NCI-H526 (cell line): ENCODE results near the gene ANO3.
"Not testable (repeated sequence)": the region's sequence is repeated elsewhere in the genome, so short reads cannot be mapped to it uniquely, and the experiment has no call there.

Experiments used
- DNase-seq, 2 experiments: peaks; one replicate each; lab custom pipeline; 2025; lab: John Stamatoyannopoulos, UW

The ANO3 gene

DNA sequence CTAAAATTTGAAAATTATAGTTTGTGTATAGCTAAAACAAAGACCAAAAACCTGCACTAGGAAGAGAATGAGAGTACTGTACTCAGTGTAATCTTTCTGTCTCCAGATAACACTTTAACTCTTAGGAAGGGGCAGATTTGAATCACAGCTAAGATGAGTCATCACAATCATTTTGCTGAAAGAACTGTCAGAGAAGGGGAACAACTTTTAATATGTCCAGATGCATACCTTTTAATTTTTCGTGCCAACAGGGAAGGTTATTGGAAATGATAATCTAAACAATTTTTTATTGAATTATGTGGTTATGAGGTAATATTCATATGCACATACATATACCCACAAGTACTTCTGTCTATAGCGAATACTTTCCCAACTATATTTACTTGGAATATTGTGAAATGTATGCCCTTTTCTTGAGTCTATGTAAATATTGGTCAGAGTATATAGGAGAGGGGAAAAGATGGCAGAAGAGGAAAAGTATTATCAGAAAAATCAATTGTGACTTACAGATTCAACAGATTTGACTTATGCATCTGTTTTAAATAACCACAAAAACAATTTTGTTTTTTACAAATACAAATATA lies 291.2 kb downstream of the ANO3 start:
- DNase-seq, result no peak

DNA sequence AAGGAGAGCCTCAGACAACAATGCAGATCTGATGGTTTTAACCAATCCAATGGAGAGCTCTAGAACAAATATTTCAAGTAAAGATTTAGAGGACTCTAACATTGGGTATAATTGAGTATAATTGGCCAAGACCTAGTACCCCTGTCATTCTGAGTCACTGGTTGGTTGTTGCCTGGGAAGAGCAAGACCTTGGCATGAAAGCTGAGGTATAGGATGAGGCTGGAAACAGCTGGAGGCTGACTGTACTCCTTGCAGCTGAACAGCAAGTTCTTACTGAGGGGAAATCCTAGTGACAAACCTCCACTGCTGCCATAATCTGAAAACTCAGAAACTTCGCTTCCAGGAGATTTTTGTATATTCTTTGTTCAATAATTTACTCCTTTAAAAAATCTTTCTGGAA lies 294.4 kb downstream of the ANO3 start:
- DNase-seq, result no peak

DNA sequence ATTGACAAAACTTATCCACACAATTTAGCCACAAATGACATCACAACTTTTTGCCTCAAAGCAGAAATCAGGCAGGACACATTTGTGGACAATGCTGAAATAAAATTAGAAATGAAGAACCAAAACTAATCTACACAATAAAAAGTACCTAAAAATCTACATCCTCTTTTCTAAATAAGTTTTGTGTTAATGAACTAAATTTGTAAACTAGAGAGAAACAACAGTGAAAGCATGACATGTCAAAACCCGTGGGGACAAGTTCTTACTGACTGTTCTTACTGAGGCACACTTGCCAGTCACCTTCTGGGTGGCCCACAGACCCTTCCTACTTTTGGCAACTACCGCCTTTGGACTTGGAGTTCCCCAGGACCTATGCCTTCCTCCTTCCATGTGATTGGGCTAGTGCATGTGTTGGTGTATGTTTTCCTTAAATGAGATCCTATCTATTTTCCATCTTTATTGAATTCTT lies 300.8 kb downstream of the ANO3 start:
- DNase-seq, result no peak

DNA sequence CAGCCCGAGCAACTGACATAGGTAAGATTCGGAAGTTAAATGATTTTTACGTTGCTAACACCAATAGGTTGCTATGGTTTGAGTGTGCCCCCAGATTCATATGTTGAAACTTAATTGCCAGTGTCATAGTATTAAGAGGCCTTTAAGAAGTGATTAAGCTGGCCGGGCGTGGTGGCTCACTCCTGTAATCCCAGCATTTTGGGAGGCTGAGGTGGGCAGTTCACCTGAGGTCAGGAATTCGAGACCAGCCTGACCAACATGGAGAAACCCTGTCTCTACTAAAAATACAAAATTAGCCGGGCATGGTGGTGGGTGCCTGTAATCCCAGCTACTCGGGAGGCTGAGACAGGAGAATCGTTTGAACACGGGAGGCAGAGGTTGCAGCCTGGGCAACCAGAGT lies 311.4 kb downstream of the ANO3 start:
- not testable (repeated sequence) for DNase-seq

DNA sequence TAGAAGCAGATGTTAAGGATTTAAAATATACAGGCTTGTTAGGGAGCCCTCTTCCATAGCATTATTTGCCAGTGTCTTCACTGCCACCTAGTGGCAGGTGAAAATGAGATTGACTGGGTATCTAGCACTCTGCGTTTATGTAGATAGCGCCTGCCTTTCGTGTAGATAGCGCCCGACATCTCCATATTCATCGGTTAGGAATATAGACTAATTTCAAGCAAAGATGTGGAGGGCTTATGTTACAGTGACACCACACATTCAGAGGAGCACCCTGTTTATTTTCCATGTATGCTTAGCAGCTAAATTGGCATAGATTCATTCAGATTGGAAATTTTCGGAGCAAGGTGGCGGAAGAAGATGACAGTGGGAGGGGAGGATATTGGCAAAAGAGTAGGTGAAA lies 318.0 kb downstream of the ANO3 start:
- peak; percentile 56 to 87 for DNase-seq

DNA sequence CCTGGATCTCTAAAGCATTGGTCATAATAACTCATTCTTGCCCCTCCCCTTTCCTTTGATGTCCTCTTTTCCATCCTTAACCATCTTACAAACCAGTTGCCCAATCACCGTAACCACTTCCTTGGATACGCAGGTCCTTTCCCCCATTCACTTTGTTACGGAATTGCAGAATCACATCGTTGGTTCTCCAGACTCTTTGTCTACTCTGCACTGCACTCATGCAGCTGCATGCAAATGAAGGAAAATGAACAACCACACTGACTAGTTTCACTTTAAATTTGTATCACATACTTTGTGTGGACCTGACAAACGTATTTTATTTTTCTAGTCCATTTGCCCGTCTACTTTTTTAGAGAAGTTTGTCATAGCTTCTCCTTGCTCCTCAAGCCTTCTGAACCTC lies 320.0 kb downstream of the ANO3 start:
- DNase-seq, result peak; percentile 94 to 97

DNA sequence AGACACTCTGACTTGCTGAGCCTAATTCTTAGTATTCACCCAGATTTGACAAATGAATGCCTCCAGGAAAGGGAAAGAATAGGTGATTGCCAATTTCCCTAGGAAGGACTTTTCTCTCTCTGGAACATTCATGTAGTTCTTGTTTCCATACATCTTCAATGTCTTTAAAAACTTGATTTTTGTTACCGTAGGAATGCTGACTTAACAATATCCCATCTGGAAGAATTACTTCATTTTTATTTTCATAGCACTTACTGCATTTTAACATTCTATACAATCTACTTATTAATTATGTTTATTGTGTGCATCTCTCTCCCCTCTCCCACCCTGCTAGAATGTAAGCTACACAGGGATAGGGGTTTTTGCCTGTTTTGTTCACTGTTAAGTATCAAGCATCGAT lies 323.4 kb downstream of the ANO3 start:
- DNase-seq, result no peak

DNA sequence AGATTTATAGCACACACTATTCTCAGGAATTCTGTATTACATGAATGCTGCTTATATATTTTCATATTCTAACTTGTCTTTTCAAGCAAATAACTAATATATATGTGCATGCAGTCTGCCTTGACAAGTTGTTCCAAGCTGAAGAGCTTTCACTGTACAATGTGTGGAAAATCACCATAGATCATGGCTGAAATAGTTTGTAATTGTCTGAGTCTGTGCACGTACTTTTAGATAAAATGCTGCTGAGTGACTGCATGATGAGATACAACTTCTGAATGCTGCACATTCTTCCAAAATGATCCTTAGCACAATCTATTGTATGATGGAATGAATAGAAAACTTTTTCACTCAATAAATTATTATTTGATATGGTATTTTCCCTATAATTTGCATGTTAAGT lies 331.0 kb downstream of the ANO3 start:
- DNase-seq, result no peak

DNA sequence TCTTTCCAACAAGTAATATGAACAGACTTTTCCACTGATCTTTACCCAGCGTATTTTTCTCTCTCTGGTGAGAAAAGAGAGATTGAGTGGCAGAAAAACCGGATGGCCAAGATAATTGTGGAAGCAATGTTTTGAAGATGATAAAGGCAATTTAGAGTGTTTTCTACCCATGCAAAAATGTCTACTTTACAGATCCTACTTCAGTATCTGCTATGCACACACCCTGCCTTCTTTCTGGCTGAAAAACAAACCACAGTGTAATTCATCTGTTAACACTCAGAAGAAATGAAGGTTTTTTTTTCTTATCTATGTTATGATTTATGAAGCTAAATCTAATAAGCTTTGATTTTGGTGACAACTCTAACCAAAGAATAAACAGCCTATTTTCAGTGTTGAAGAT lies 333.1 kb downstream of the ANO3 start:
- no peak for DNase-seq

DNA sequence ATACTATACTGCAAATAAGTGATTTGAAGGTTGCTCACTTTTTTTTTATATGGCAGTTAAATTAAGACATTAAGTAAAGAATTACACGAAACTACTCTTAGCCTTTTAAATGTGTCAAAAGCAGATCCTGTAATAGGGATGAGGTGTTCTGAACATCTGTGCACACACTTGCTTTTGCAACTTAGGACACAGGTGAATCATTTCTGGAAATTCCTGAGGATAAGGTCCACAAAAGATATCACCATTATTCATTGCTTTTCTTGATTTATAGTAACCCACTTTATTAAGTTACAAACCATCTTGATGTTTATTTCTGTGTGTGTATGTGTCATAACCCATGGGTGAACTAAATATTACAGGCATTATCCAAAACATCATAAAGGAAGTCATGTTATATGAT lies 334.0 kb downstream of the ANO3 start:
- no peak for DNase-seq

DNA sequence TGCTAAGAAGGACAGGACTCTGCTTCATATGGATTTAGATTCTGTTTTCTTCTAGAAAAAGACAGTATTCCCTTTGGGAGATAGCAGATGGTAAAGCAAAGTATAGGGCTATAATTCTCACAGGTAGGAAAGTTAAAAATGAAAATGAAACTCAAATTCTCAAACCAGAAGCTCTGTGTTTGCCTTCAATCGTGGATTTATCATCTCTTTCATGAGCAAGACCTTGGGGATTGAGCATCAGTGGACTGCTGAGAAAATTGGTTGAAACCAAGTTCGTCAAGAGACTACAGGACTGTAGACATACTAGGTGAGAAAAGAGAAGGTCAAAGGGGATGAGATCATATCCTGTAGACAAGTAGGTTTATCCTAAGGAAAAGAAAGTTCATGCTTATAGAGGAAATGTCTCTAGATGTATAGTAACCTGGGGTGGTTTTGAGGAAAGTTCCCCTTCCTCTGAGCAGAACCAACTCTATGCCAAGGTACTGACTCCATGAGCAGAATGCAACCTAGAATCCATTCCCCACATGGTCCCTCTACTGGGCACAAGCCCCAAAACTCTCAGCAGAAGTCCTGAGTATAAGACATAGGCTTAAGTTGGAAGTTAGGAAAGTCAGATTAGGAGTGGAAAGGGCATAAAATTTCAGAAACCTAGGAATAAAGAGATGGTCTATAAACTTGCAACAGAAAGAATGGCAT lies 343.5 kb downstream of the ANO3 start:
- no peak for DNase-seq

DNA sequence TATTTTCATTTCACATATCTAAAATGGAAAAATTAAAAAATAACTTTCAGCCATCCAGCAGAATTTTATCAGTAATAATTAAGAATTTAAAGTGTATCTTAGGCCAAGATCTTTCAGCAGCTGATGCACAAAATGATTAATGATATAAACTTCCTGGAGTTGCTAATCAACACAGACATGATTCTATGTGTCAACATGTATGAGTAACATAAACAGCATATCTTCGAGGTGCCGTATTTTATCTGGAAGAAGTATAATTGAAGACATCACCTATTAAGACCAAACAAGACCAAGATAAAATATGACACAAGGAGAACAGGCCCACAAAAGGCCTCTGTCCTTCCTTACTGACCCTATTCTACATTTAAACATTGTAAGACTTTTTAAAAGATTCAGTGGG lies 344.7 kb downstream of the ANO3 start:
- DNase-seq, result no peak

DNA sequence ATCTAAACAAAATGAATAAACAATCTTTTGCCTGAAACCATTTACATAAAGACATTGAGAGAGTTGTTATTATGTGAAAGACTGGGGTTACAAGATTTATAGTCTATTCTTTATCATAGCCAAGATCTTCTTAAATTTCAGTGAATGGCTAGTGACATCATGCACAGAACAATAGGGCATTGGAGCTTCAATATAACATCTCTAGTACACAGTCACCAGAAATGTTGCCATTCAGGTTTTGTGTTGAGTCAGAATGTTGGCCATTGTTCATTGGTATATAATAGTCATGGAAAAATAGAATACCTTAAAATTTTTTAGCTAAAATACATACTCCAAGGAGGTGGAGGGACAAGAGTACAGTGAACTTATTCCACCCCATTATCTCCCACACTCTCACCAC lies 345.6 kb downstream of the ANO3 start:
- no peak for DNase-seq

DNA sequence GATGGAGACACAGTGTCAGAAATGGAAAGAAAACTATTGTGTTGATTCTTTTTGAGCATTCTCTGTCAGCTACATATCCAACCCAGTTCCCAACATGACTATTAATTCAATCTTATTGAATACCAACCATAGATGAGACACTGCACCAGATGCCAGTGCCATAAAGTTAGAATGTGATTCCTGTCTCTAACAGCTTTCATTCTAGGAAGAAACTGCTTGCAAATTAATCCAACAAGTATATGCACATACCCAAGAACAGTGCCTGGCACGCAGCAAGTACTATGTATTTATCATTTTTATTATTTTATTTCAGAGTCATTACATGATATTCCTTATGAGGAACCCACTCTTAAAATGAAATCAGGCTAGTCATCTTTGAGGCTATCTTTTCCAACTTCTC lies 355.4 kb downstream of the ANO3 start:
- no peak for DNase-seq

DNA sequence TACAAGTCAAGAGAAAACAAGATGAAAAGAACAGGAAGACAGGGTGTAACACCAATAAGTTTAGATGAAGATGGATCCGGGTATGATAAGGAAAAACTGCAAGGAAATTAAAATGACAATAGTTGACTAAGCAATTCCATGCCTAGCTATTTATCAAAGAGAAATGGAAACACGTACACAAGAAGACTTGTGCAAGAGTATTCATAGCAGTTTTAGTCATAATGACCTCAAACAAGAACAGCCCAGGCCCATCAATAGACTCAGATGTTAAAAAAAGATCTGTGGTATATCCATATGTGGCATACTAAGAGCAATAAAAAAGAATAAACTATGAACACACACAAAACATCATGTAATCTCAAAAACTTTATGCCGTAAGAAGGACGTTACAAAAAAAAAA lies 356.8 kb downstream of the ANO3 start:
- no peak for DNase-seq

DNA sequence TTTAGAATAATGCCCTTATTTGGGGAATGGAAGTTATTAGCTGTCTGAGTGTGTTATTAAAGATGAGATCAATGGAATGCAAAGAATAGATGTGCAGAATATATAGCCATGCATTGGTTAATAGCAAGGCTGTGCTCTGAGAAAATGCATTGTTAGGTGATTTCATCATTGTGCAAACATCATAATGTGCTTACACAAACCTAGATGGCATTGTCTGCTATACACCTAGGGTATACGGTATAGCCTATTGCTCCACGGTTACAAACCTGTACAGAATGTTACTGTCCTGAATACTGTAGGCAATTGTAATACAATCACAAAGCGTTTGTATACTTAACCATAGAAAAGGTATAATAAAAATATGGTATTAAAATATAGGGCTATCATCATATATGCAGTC lies 364.4 kb downstream of the ANO3 start:
- DNase-seq, result no peak

DNA sequence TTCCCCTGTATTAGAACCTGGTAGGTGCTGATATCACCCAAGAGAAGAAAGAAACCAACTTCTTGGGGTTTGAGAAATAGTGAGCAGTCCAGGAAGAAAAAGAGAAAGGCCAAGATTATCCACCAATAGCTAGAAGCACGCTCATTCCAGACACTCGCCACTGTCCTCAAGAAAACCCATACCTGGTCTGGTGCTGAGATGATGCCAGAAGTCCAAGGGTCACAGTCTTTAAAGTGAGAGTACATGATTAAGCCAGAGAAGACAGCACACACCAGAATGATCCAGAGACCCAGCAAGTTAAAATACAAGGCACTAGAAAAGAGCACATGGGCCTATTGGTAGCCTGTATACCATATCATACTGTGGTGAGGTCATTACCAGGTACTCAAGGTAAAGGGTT lies 366.3 kb downstream of the ANO3 start:
- DNase-seq, result no peak

DNA sequence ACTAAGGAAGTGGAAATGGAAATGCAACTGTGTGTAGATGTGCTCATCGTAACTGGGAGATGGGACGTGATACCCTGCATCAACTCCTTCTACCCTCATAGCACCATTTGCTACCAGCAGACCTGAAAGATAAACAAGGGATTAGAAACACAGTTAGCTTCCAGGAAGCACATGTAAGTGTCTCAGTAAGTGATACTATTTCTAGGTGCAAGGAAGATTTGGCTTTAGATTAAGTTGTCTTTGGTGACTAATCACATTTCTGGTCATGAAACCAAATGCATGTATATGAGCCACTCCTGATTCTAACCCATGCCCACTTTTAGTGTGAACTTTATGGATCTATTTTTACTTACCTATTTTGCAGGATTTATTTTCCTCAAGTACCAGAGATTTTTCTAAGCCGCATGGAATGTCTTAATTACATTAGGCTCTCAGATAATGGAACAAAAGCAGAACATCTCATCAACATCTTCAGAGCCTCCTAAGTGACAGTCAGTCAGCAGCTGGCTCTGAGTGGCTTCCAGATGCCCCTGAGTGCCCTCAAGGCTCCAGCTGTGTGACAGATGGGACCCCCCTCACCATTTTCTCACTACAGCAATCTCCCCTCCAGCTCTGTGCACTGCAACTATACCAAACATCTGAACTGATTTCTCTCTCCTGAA lies 368.8 kb downstream of the ANO3 start:
- DNase-seq, result no peak

DNA sequence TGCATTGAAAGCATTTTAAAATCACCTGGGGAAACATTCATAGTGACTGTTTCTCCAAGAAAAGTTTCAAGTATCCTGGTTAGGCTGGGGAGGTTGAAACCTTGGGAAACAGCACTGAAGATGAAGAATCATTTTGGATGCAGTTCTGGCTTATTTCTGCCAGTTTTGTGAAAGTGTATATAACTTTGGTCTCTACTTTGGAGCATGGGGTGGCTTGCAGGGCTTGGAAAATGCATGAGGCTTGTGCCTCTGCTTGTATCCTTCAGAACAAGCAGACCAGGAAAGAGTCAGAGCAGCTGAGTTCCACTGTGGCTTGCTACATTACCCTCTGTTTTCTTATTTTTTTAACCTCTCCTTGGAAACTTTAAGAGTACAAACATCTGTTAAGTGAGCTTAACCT lies 370.5 kb downstream of the ANO3 start:
- no peak for DNase-seq

DNA sequence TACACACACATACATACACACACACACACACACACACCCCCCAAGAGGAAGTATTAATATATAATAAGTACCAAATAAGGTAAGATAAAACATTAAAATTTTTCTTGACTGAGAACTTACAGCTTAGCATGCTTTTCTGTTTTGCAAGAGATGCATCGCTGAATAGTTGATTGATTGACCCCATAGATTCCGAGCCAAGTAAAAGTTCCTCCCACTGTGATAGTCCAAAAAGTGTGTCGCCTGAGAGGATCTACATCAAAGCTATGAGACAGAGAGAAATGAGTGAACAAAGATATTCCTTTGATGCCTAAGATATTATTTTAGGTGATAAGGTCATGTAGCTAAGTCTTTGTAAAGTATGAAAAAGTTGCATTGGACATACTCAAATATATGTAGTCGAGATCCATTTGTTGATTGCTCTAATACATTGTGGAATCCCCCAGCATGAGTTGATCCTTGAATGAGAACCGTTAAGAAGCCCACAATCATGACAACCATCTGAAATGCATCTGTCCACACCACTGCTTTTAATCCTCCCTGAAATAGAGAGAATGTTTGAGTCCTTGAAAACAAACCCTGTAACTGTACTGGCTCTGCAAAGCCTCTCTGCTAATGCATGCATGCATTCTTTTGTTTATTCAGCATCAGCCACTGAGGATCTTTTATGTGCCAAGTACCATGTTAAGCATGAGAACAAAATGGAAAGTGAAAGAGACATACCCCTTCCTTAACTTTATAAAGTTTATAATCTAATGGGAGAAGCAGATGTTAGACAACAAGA lies 371.7 kb downstream of the ANO3 start:
- no peak for DNase-seq

DNA sequence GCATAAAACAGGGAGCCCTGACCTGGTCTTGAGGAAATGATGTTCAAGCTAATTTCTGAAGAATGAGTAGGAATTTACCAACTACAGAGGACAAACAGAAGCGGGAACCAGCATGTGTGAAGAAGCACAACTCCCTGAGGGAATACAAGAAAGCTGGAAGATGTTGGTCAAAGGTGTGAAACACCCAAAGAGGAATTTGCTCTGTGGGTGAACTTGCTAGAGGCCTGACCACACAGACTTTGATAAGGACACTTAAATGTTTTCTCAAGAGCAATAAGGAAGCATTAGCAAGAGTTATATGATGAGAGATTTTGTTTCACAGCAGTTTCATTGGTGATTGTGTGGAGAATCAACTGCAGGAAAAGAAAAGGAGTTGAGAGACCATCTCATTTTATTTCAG lies 372.3 kb downstream of the ANO3 start:
- DNase-seq, result no peak

DNA sequence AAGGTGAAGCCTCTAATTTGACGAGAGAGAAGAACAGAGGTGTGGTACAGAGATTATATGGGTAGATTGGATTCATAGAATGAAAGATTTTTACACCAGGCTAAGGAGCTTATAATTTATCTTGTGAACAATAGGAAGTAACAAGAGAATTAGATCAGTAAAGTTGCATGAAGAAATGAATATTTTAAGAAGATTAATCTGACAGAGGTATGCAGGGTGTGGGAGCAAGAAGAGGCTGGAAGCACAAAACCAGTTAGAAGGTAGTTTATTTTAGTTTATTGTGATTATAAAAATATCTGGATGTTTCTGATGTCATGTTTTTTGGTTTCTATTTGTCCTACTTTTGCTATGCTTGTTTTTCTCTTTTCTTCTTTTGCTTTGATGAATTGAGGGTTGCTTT lies 374.3 kb downstream of the ANO3 start:
- DNase-seq, result no peak
